PC-9 (cell line): ENCODE data around the gene CHIA.

ENCODE experiments used
- EZH2 ChIP-seq: fragments of 200-600 bp; sonication (generic); IDR thresholded peaks from 2 replicates; pipeline ENCODE4 v1.8.0; 2017; ENCODE audit warnings: antibody characterized with exemption, low read depth
- TF ChIP-seq, protein P1 (sequence below): fragments of 200-600 bp; sonication (generic); conservative IDR thresholded peaks from 2 replicates; pipeline ENCODE4 v1.6.1; 2017; ENCODE audit warnings: mixed run types, antibody characterized with exemption, mild to moderate bottlenecking, moderate library complexity

DNA sequence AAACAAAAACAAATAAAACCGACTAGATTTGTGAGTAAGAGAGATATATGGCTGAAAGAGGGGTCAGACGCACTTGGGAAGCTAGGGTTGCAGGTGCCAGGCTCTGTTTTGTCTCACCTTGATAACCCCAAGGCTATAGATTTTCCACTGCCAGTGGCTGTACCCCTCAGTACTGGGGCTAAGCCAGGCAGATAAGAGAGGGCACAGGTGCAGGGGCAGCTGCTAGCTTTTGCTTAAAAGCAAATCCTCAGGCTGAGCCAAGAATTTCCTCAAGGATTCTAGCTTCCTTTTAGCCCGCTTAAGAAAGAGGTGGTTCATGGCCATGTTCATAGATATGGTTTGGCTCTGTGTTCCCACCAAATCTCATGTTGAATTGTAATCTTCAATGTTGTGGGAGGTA, 79.0 kb downstream of the CHIA start:
- TF ChIP-seq, protein P1, sequence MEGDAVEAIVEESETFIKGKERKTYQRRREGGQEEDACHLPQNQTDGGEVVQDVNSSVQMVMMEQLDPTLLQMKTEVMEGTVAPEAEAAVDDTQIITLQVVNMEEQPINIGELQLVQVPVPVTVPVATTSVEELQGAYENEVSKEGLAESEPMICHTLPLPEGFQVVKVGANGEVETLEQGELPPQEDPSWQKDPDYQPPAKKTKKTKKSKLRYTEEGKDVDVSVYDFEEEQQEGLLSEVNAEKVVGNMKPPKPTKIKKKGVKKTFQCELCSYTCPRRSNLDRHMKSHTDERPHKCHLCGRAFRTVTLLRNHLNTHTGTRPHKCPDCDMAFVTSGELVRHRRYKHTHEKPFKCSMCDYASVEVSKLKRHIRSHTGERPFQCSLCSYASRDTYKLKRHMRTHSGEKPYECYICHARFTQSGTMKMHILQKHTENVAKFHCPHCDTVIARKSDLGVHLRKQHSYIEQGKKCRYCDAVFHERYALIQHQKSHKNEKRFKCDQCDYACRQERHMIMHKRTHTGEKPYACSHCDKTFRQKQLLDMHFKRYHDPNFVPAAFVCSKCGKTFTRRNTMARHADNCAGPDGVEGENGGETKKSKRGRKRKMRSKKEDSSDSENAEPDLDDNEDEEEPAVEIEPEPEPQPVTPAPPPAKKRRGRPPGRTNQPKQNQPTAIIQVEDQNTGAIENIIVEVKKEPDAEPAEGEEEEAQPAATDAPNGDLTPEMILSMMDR, result no peak
- TF ChIP-seq EZH2, result no peak
